ENCODE data around the gene MAPK7.

The MAPK7 gene

DNA sequence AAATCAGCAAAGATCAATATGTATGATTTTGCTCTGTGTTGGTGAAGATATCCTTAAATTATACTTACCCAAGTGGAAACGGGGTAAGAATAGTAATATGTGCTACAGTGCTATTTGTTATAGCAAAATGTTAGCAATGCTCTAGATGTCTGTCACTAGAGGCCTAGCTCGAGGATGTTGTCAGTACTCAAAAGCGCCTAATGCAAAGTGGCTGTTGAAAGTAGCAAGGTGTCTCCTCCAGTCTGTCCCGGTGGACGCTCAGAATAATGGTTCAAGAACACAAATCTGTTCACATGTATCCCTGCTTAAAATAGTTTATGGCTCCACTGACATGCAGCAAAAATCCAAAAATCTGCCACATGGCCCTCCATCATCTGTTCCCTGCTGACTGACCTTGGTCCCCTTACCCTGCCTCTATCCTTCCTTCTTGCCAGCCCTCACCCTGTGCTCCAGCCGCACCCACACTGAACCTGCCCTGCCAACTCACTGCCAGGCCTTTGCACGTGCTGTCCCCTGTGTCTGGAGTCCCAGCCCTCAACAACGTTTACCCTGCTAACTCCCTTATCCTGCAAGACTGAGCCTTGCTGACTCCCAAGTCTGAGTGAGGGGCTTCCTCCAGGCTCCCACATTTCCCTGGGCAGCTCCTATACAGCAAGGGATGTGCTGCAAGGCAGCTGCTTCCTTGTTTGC, 23.2 kb downstream of the MAPK7 start:
- CTCF ChIA-PET, result no interaction called here
- Mint-ChIP-seq H3K4me3 (no peak overlapping the region), H3K9me3 (no peaks in the 10 kb centered on the region), H3K4me1 (no peaks in the 10 kb centered on the region), H3K36me3 (no peaks in the 10 kb centered on the region), H3K27me3 (peaks cover 16% of the 10 kb centered on the region), H3K27ac (no peak overlapping the region)
- DNase-seq, result no peak

DNA sequence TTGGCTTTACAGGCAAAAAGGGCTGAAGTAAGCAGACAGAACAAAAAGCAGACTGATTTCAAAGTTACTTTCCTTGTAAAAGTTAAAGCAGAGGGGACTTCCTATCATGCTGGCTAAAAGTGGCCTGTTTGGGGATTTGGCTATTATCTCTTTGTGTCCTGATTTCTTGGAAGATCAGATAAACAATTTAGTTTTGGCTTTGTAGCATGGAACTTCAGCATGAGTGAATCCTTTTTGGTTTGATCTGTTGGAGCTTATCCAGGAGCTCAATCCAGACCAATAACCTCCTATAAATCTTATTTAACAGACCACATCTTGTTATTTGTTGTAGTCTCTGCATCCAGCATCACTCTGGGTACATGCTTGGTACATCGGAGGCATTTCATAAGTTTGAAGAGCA, 23.9 kb downstream of the MAPK7 start:
- no peak overlapping the region for H3K4me3 Mint-ChIP-seq

DNA sequence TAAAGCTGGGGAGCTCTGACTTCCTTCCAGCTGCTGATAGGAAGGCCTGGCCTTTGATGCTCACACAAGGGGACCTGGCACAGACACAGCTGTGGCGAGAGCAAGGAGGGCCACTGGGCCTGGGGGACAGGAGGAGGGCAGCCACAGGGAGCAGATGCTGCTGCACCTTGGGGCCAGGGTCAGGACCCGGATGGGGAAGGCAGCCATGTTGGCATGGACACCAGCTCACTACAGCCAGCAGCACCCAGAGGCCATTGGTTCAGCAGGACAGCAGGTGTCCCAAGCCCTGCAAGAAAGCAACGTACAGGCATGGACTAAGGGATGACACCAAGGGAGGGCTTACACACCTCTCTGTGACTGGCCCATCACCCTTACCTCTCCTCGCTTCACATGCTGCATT, 24.7 kb downstream of the MAPK7 start:
- CTCF ChIA-PET, result no interaction called here
- H3K4me3 Mint-ChIP-seq, result no peak overlapping the region
- DNase-seq, result no peak
- H3K27ac Mint-ChIP-seq, result no peak overlapping the region
- H3K4me1 Mint-ChIP-seq, result no peaks in the 10 kb centered on the region
- H3K36me3 Mint-ChIP-seq, result no peaks in the 10 kb centered on the region
- H3K27me3 Mint-ChIP-seq, result peaks cover 12% of the 10 kb centered on the region
- H3K9me3 Mint-ChIP-seq, result no peaks in the 10 kb centered on the region

More for the DNA sequence above, 23.9 kb downstream of the MAPK7 start:
- CTCF ChIA-PET, result no interaction called here
- Mint-ChIP-seq H3K27me3 (peaks cover 12% of the 10 kb centered on the region), H3K27ac (no peak overlapping the region), H3K36me3 (no peaks in the 10 kb centered on the region), H3K9me3 (no peaks in the 10 kb centered on the region), H3K4me1 (no peaks in the 10 kb centered on the region)
- no peak for DNase-seq

DNA sequence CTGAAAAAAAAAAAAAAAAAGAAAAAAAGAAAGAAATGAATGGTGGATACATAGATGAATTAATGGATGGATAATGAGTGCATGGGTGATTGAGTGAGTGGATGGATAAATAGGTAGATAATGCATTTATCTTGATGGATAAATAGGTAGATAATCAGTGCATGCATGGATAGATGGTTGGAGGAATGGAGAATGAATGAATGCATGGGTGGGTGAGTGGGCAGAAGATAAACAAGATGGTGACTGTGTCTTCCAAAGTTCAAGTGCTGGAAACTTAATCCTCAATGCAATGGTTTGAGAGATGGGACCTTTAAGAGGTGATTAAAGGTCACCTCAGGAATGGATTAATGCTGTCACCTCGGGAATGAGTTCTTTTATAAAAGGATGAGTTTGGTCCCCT, 26.0 kb downstream of the MAPK7 start:
- DNase-seq, result no peak
- CTCF ChIA-PET, result no interaction called here
- no peaks in the 10 kb centered on the region for H3K4me1 Mint-ChIP-seq

DNA sequence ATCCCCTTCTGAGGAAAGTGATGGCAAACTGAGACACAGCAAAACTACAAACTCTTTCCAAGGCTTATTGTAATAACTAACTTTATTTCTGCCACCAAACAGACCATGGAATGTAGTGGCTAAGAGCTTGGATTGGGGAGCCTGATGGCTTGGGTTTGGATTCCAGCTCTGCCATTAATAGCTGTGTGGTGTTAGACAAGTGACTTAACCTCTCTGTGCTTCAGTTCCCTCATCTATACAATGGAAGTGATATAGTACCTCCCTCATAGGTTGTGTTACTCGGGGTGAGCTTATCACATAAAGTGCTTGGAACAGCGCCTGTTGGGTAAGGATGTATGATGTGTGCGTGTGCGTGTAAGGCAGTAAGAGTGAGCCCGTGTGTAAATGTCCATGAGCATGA, 26.8 kb downstream of the MAPK7 start:
- CTCF ChIA-PET, result no interaction called here
- H3K27me3 Mint-ChIP-seq, result peaks cover 17% of the 10 kb centered on the region
- no peaks in the 10 kb centered on the region for H3K9me3 Mint-ChIP-seq
- H3K36me3 Mint-ChIP-seq, result no peaks in the 10 kb centered on the region
- H3K27ac Mint-ChIP-seq, result no peak overlapping the region
- H3K4me3 Mint-ChIP-seq, result no peak overlapping the region
- no peaks in the 10 kb centered on the region for H3K4me1 Mint-ChIP-seq
- DNase-seq, result no peak

More for the DNA sequence above, 26.0 kb downstream of the MAPK7 start:
- Mint-ChIP-seq H3K36me3 (no peaks in the 10 kb centered on the region), H3K9me3 (no peaks in the 10 kb centered on the region), H3K27me3 (peaks cover 8% of the 10 kb centered on the region), H3K4me3 (no peak overlapping the region), H3K27ac (no peak overlapping the region)

DNA sequence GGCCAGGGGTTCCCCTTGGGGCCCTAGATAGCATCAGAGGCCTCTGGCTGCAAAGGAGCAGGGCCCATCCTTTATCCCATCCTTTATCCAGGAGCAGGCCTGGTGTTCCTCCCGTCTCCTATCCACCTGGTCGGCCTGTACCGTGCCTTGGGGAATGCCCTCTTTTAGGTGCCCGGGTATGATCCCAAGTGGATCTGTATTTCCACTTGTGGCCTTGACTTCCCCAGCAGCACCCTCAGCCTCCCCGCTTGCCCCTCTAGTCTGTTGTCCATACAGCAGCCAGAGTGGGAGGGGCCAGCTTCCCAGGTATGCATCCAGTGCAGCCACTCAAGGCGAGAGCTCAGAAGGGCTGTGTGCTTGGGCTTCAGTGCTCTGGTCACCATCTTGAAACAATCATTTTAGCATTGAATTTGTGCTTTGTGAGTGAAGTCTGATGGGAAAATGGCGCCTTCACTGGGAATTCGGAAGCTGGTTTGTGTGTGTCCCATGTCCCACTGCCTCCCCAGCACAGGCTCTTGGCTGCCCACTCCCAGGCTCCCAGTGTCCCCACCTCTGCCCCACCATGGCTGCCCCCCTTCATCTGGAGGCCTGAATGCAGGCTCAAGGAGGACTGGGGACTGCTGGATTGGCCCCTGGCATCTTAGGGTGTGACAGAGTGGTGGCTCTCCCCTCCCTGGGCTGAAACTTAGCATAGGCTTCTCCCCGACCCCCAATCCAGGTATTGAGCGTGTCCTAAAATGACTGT, 29.5 kb downstream of the MAPK7 start:
- H3K36me3 Mint-ChIP-seq, result no peaks in the 10 kb centered on the region
- H3K9me3 Mint-ChIP-seq, result no peaks in the 10 kb centered on the region
- DNase-seq, result no peak
- no peaks in the 10 kb centered on the region for H3K4me1 Mint-ChIP-seq
- no peak overlapping the region for H3K27ac Mint-ChIP-seq
- CTCF ChIA-PET, result no interaction called here
- peaks cover 36% of the 10 kb centered on the region for H3K27me3 Mint-ChIP-seq
- H3K4me3 Mint-ChIP-seq, result no peak overlapping the region

DNA sequence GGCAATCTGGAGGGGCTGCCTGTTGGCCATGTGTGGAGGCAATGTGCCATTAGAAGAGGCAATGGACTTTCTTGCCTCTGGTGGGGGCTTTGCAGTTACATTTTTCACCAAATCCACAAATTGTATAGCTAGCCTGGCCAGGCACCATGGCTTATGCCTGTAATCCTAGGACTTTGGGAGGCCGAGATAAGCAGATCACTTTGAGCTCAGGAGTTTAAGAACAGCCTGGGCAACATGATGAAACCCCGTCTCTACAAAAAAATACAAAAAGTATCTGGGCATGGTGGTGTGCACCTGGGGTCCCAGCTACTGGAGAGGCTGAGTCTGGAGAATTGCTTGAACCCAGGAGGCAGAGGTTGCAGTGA, 30.0 kb downstream of the MAPK7 start:
- Mint-ChIP-seq H3K4me1 (no peaks in the 10 kb centered on the region), H3K4me3 (no peak overlapping the region), H3K27me3 (peaks cover 39% of the 10 kb centered on the region), H3K27ac (no peak overlapping the region), H3K36me3 (no peaks in the 10 kb centered on the region), H3K9me3 (no peaks in the 10 kb centered on the region)
- CTCF ChIA-PET, result no interaction called here
- DNase-seq, result no peak

DNA sequence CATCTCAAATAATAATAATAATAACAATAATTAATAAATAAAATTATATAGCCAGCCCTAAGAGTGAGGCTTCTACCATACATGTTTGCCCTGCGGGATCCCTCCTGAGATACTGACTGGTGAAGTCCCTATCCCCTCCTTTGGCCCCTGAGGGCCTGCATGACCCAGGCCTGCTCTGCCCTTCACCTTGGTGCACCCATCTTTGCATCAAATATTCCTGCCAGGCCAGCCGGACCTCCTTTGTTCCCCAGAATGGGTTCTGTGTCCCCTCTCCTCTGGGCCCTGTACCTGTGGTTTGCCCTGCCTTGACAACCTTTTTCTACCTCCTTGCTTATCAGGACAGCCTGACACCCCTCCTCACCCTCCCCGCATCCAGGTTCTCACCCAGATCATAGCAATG, 30.8 kb downstream of the MAPK7 start:
- H3K4me1 Mint-ChIP-seq, result no peaks in the 10 kb centered on the region
- H3K4me3 Mint-ChIP-seq, result no peak overlapping the region
- DNase-seq, result no peak
- H3K27me3 Mint-ChIP-seq, result peaks cover 41% of the 10 kb centered on the region
- no peaks in the 10 kb centered on the region for H3K9me3 Mint-ChIP-seq
- CTCF ChIA-PET, result no interaction called here
- H3K36me3 Mint-ChIP-seq, result no peaks in the 10 kb centered on the region
- no peak overlapping the region for H3K27ac Mint-ChIP-seq

DNA sequence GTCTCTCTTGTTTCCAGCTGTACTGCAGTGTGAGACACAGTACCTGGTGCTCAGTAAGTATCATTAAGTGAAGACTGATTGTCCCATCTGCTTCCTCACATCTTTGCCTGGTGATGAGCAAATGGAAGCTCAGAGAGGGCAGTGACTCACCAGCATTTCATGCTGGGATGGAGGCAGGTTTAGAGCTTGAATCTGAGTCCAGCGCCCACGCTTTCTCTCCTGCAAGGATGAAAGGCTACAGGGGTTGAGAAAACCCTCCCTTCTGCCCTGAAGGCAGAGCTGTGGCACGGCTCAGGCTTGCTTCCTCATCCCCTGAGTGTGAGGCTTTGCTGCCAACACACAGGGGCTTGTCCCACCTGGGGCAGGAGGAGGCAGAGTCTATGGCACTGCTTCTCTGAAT, 31.2 kb downstream of the MAPK7 start:
- Mint-ChIP-seq H3K27me3 (peaks cover 41% of the 10 kb centered on the region), H3K36me3 (no peaks in the 10 kb centered on the region), H3K4me3 (no peak overlapping the region), H3K27ac (no peak overlapping the region), H3K9me3 (no peaks in the 10 kb centered on the region), H3K4me1 (no peaks in the 10 kb centered on the region)
- CTCF ChIA-PET, result no interaction called here
- DNase-seq, result no peak

DNA sequence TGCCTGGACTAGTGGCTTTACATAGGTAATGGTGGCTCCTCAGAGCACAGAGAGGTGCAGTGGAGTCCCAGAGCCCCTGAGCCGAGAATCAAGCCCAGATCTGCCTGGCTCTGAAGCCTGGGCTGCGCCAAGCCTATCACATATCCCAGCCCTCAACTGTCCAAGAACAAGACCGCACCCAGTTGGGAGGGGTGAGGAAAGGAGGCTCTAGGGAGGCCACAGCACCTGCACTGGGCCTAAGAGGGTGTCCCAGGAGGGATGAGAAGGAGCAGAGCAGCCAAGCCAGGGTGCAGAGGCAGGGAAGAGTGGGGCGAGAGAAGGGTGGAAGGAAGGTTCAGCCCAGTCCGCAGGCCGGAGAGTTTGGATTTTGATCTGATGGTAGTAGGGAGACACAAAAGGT, 31.8 kb downstream of the MAPK7 start:
- Mint-ChIP-seq H3K4me1 (no peaks in the 10 kb centered on the region), H3K27ac (no peak overlapping the region), H3K9me3 (no peaks in the 10 kb centered on the region), H3K36me3 (no peaks in the 10 kb centered on the region), H3K27me3 (peaks cover 46% of the 10 kb centered on the region), H3K4me3 (no peak overlapping the region)
- DNase-seq, result no peak
- CTCF ChIA-PET, result no interaction called here

DNA sequence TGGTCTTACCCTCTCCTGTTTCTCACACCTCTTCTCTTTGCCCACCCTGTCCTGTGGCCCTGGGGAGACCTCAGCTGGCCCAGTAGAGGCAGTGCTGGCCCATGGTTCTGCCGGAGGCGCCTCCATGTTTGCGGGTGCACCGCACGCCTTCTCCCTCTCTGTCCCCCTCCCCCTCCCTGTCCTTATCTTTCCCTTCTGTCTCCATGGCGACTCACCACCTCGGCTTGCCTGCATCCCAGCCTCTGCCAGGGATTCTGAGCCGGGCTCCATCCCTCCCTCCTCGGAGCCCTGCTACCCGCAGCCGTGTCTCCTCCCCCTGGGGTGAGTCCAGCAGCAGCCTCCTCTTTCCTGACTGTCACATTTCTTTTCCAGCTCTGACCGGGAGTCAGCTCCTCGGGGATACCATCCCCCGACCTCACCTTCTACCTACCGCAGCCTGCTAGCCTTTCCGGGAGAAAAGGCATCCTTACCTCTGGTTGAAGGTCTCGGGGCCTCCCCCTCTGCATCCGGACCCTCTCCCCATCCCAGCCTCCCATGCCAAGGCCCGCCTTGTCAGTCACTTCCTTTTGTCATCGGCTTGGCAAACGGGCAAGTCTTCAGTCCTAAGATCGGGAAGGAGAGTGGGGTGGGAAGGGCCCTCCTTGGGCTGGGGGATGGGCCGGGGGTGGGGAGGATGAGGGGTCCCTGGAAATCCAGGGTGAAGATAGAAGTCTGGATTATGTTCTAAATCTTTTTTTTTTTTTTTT, 32.8 kb downstream of the MAPK7 start, which contains the start of gene RNF112:
TSS of gene RNF112 (plus strand) at position 358 of the 746 bp plus-strand sequence. CDS start at position 535, 177 bp downstream.
- no peak for DNase-seq
- no peaks in the 10 kb centered on the region for H3K36me3 Mint-ChIP-seq
- no peaks in the 10 kb centered on the region for H3K4me1 Mint-ChIP-seq
- H3K27ac Mint-ChIP-seq, result no peak within 1 kb of the TSS
- peaks cover 50% of the 10 kb centered on the region for H3K27me3 Mint-ChIP-seq
- no peak within 1 kb of the TSS for H3K4me3 Mint-ChIP-seq
- H3K9me3 Mint-ChIP-seq, result no peaks in the 10 kb centered on the region
- CTCF ChIA-PET, result no interaction called here

DNA sequence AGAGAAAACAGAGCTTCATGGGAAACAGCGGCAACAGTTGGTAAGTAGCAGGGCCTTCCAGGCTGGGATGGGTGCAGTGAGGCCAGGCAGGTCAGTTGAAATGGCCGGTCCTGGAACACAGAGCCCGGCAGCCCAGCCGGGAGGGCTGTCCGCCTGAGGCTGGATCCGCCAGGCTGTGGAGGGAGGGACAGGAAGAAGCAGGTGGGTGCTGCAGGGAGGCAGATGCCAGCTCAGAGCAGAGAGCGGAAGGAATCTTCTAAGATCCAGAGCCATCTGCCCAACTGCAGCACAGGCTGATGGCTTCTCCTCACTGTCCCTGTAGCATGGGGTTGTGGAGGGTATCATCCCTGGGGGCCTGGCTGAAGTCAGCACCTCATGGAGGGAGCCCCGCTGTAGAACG, 33.3 kb downstream of the MAPK7 start:
- H3K4me1 Mint-ChIP-seq, result no peaks in the 10 kb centered on the region
- H3K36me3 Mint-ChIP-seq, result no peaks in the 10 kb centered on the region
- H3K4me3 Mint-ChIP-seq, result no peak overlapping the region
- H3K27ac Mint-ChIP-seq, result no peak overlapping the region
- CTCF ChIA-PET, result no interaction called here
- peaks cover 55% of the 10 kb centered on the region for H3K27me3 Mint-ChIP-seq
- no peak for DNase-seq
- H3K9me3 Mint-ChIP-seq, result no peaks in the 10 kb centered on the region

DNA sequence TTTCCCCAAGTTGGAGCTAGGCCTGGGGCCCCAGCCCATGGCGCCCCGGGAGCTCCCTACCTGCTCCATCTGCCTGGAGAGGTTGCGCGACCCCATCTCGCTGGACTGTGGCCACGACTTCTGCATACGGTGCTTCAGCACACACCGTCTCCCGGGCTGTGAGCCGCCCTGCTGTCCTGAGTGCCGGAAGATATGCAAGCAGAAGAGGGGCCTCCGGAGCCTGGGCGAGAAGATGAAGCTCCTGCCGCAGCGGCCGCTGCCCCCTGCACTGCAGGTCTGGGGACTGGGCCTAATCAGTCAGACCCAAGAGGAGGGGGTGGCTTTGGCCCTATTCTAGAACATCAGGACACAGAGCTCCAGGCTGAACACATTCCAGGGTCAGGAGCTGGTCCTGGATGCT, 34.2 kb downstream of the MAPK7 start:
- CTCF ChIA-PET, result no interaction called here

DNA sequence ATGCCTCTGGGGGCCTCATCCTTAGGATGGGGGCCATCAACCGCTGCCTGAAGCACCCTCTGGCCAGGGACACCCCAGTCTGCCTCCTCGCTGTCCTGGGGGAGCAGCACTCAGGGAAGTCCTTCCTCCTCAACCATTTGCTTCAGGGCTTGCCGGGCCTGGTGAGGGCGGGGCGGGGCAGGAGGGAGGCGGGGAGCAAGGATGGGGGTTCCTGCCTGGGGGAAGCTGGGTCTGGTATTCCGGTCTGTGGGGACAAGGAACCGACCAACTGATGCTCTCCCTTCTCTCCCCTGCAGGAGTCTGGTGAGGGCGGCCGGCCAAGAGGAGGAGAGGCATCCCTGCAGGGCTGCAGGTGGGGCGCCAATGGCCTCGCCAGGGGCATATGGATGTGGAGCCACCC, 34.7 kb downstream of the MAPK7 start:
- no peak for DNase-seq
- Mint-ChIP-seq H3K36me3 (no peaks in the 10 kb centered on the region), H3K4me1 (peaks cover 3% of the 10 kb centered on the region), H3K9me3 (no peaks in the 10 kb centered on the region), H3K27ac (no peak overlapping the region), H3K27me3 (peaks cover 66% of the 10 kb centered on the region), H3K4me3 (no peak overlapping the region)
- CTCF ChIA-PET, result no interaction called here

More for the DNA sequence above, 34.2 kb downstream of the MAPK7 start:
- Mint-ChIP-seq H3K4me3 (no peak overlapping the region), H3K36me3 (no peaks in the 10 kb centered on the region), H3K4me1 (no peaks in the 10 kb centered on the region), H3K27me3 (peaks cover 61% of the 10 kb centered on the region), H3K9me3 (no peaks in the 10 kb centered on the region), H3K27ac (no peak overlapping the region)
- no peak for DNase-seq

DNA sequence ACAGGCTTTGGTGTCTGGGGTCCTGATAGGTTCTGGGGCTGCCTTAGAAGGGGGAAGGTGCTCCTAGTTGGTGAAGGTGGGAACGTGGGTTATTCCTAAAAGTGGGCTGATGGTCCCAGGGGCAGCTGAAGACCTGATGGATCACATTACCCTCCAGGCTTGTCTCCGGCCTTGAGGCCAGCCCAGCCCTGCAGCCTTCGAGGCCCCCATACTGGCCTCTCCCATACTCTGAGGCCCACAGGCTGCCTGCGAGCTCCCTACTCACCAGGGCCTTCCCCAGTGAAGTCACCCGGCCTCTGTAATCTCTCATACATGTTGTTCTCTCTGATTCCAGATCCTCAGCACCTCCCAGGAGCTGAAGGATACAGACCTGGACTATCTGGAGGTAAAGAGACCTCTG, 35.5 kb downstream of the MAPK7 start:
- H3K9me3 Mint-ChIP-seq, result no peaks in the 10 kb centered on the region
- H3K27me3 Mint-ChIP-seq, result peaks cover 73% of the 10 kb centered on the region
- no peak overlapping the region for H3K27ac Mint-ChIP-seq
- no peak overlapping the region for H3K4me3 Mint-ChIP-seq
- CTCF ChIA-PET, result no interaction called here
- peaks cover 3% of the 10 kb centered on the region for H3K4me1 Mint-ChIP-seq
- no peak for DNase-seq
- no peaks in the 10 kb centered on the region for H3K36me3 Mint-ChIP-seq

Data from activated naive CD4-positive, alpha-beta T cell treated with anti-CD3 and anti-CD28 coated beads, Interleukin-2, amount 10 ng/mL, durations not matched to agents 7 days and 5 days (primary cell).